Type B pancreatic cell (in vitro differentiated cells): ENCODE data around the gene RFTN1. TPM values are rescaled to one million over a fixed set of nuclear protein-coding genes. Genes with fewer than 3 reads are reported as not detected.

ENCODE experiments used
- DNase-seq: peaks from one replicate; pipeline ENCODE4 v3.0.0; 2021; ENCODE audit warnings: mixed read lengths; ENCODE audit not compliant: unreplicated experiment; ENCODE audit errors: extremely low spot score
- H3K27ac Mint-ChIP-seq: 2 replicates; pipeline ENCODE4 v1.8.0; 2021; ENCODE audit warnings: mild to moderate bottlenecking, mixed read lengths
- H3K27me3 Mint-ChIP-seq: 2 replicates; pipeline ENCODE4 v1.8.0; 2021; ENCODE audit warnings: mixed read lengths
- H3K36me3 Mint-ChIP-seq: 2 replicates; pipeline ENCODE4 v1.8.0; 2021; ENCODE audit warnings: mixed read lengths
- H3K4me1 Mint-ChIP-seq: one replicate; pipeline ENCODE4 v1.8.0; 2021; ENCODE audit warnings: mixed read lengths; ENCODE audit not compliant: unreplicated experiment
- H3K4me3 Mint-ChIP-seq: 2 replicates; pipeline ENCODE4 v1.8.0; 2021; ENCODE audit warnings: mild to moderate bottlenecking, mixed read lengths
- H3K9me3 Mint-ChIP-seq: 2 replicates; pipeline ENCODE4 v1.8.0; 2021; ENCODE audit warnings: mixed read lengths
- CTCF ChIP-seq: fragments of 200-600 bp; sonication (generic); conservative IDR thresholded peaks from 2 replicates; pipeline ENCODE4 v1.5.0; 2021; ENCODE audit warnings: antibody characterized with exemption, mild to moderate bottlenecking
- total RNA-seq: library from RNA; stranded (reverse); gene quantifications from 2 replicates; pipeline ENCODE4 v1.2.1, GENCODE V29; 2021; ENCODE audit warnings: low replicate concordance

RFTN1 gene
- total RNA-seq, 1 donor from 2014 or later: 18.3 TPM

GRCh38 chr3:16474216-16474615 is 39.3 kb downstream of the RFTN1 start:
- peaks cover under 1% of the 10 kb centered on the region for H3K27me3 Mint-ChIP-seq
- no peak for TF ChIP-seq CTCF
- no peak overlapping the region for H3K27ac Mint-ChIP-seq
- peaks cover 27% of the 10 kb centered on the region for H3K4me1 Mint-ChIP-seq
- H3K4me3 Mint-ChIP-seq: no peak overlapping the region
- DNase-seq: no peak
- H3K9me3 Mint-ChIP-seq: peaks cover 3% of the 10 kb centered on the region
- H3K36me3 Mint-ChIP-seq: peaks cover 2% of the 10 kb centered on the region

GRCh38 chr3:16472593-16472992 is 40.9 kb downstream of the RFTN1 start:
- H3K4me3 Mint-ChIP-seq: no peak overlapping the region
- H3K4me1 Mint-ChIP-seq: peaks cover 30% of the 10 kb centered on the region
- DNase-seq: no peak
- H3K36me3 Mint-ChIP-seq: peaks cover 5% of the 10 kb centered on the region
- H3K27ac Mint-ChIP-seq: no peak overlapping the region
- TF ChIP-seq CTCF: no peak
- peaks cover 3% of the 10 kb centered on the region for H3K27me3 Mint-ChIP-seq
- peaks cover 3% of the 10 kb centered on the region for H3K9me3 Mint-ChIP-seq

- no peak for DNase-seq
- no peak overlapping the region for H3K4me3 Mint-ChIP-seq
- TF ChIP-seq CTCF: no peak
- no peak overlapping the region for H3K27ac Mint-ChIP-seq
- peaks cover 25% of the 10 kb centered on the region for H3K4me1 Mint-ChIP-seq
- peaks cover 3% of the 10 kb centered on the region for H3K9me3 Mint-ChIP-seq
- H3K27me3 Mint-ChIP-seq: peaks cover 4% of the 10 kb centered on the region
- peaks cover 5% of the 10 kb centered on the region for H3K36me3 Mint-ChIP-seq
These were observed 41.6 kb downstream of the RFTN1 start for GRCh38 chr3:16471897-16472296.

GRCh38 chr3:16470590-16470989 is 42.9 kb downstream of the RFTN1 start:
- Mint-ChIP-seq H3K27me3 (peaks cover 8% of the 10 kb centered on the region), H3K4me3 (no peak overlapping the region), H3K9me3 (peaks cover 3% of the 10 kb centered on the region), H3K36me3 (peaks cover 9% of the 10 kb centered on the region), H3K27ac (no peak overlapping the region), H3K4me1 (peaks cover 24% of the 10 kb centered on the region)
- no peak for DNase-seq
- TF ChIP-seq CTCF: no peak

- DNase-seq: no peak
- Mint-ChIP-seq H3K27ac (no peak overlapping the region), H3K4me3 (no peak overlapping the region)
These were observed 45.0 kb downstream of the RFTN1 start for GRCh38 chr3:16468336-16469098.

More at GRCh38 chr3:16468336-16469098, 45.0 kb downstream of the RFTN1 start:
- no peak for TF ChIP-seq CTCF
- Mint-ChIP-seq H3K9me3 (peaks cover 3% of the 10 kb centered on the region), H3K4me1 (peaks cover 13% of the 10 kb centered on the region), H3K36me3 (peaks cover 9% of the 10 kb centered on the region), H3K27me3 (peaks cover 8% of the 10 kb centered on the region)
